Transverse colon (tissue), 4 donors: ENCODE measurements around the gene TLCD3A. TPM values are rescaled to one million over a fixed set of nuclear protein-coding genes. Genes with fewer than 3 reads are reported as not detected.

Experiments
- DNase-seq: peaks from one replicate; pipeline ENCODE4 v3.0.0-alpha.2; 2019
- H3K27ac ChIP-seq, 4 donors: fragments of 200-600 bp; sonication (generic); 2 replicates each; pipeline ENCODE4 v1.5.1; 2016 to 2018; ENCODE audit warnings: inconsistent platforms in 4 of 4
- H3K27me3 ChIP-seq: fragments of 200-600 bp; sonication (generic); 2 replicates; pipeline ENCODE4 v1.5.1; 2017; ENCODE audit warnings: inconsistent platforms
- H3K36me3 ChIP-seq, 4 donors: fragments of 200-600 bp; sonication (generic); 2 replicates each; pipeline ENCODE4 v1.5.1; 2017 to 2019; ENCODE audit warnings: inconsistent platforms in 4 of 4
- H3K4me1 ChIP-seq, 4 donors: fragments of 200-600 bp; sonication (generic); 2 replicates each; pipeline ENCODE4 v1.5.1; 2017 to 2020; ENCODE audit warnings: inconsistent platforms in 4 of 4
- H3K4me3 ChIP-seq, 4 donors: fragments of 200-600 bp; sonication (generic); 1 replicate in 1 of 4; 2 replicates in 3 of 4; pipeline versions ENCODE4 v1.5.1 to v1.6.1; 2017 to 2019; ENCODE audit warnings: inconsistent platforms in 4 of 4
- H3K9me3 ChIP-seq, 2 donors: fragments of 200-600 bp; sonication (generic); 2 replicates each; pipeline ENCODE4 v1.5.1; 2017 to 2019; ENCODE audit warnings: inconsistent platforms in 2 of 2
- CTCF ChIP-seq, 5 experiments: fragments of 200-600 bp in 3 of 5; fragments of 450-650 bp in 2 of 5; sonication (generic) in 3 of 5; IDR thresholded peaks; 1 replicate in 2 of 5; 2 replicates in 3 of 5; pipeline ENCODE4 v1.5.1; 2016 to 2017; ENCODE audit warnings: antibody characterized with exemption in 5 of 5, inconsistent platforms in 3 of 5, mild to moderate bottlenecking in 2 of 5, moderate library complexity in 1 of 5
- EP300 ChIP-seq: sonication (generic); formaldehyde crosslinking; IDR thresholded peaks from one replicate; pipeline ENCODE4 v1.6.1; 2017; ENCODE audit warnings: antibody characterized with exemption, low read depth
- POLR2A ChIP-seq: fragments of 450-650 bp; IDR thresholded peaks from one replicate; pipeline ENCODE4 v1.6.1; 2016; ENCODE audit warnings: antibody characterized with exemption, mild to moderate bottlenecking, moderate library complexity
- POLR2AphosphoS5 ChIP-seq, 3 donors: sonication (generic); formaldehyde crosslinking; IDR thresholded peaks; one replicate each; pipeline ENCODE4 v1.6.1; 2016; ENCODE audit warnings: antibody characterized with exemption in 3 of 3
- WGBS, 2 donors: methylation state at CpG; one replicate each; pipeline ENCODE4 v1.1.5; 2018; ENCODE audit warnings: low coverage in 1 of 2; 5-methylcytosine and 5-hydroxymethylcytosine counted together
- in situ Hi-C, 4 donors: fragments of 200-750 bp; cut with MboI; loops; one replicate each; pipeline versions ENCODE4 v1.15.0 to v1.15.1; 2017; ENCODE audit warnings: low sequenced_read_pairs in 3 of 4, low pct_ligation_motif_present in 1 of 4, low pct_unique_long_range_greater_than_20kb in 1 of 4
- intact Hi-C: fragments of 100-400 bp; cut with DNase I; formaldehyde crosslinking; loops from one replicate; pipeline ENCODE4 v1.15.1; 2023; ENCODE audit warnings: low total_unique reads
- total RNA-seq, 4 donors: library from RNA; depleted of rRNA; stranded (reverse); fragments of >200 nt; gene quantifications; one replicate each; pipeline ENCODE4 v1.1.0, GENCODE V29; 2016

Gene TLCD3A
- total RNA-seq, 4 donors from 2014 or later: 3.2 to 6.4 (median 4.1) TPM

- no peak for DNase-seq
- WGBS, 2 donors: 62% methylated on average over 12 of the region's 12 CpGs; no CpG with 5 or more reads in 1 of the 2 donors
- H3K27ac ChIP-seq: peak overlapping the region in 2 of 4 donors; percentile 47 to 49
- in situ Hi-C loops (no loop called here), intact Hi-C loops (no loop called here)
- no peaks in the 10 kb centered on the region for H3K36me3 ChIP-seq
- H3K9me3 ChIP-seq: no peaks in the 10 kb centered on the region
- no peaks in the 10 kb centered on the region for H3K27me3 ChIP-seq
- H3K4me1 ChIP-seq: peaks cover 0 to 11% (median under 1%) of the 10 kb centered on the region in 4 donors
- no peak overlapping the region for H3K4me3 ChIP-seq
- TF ChIP-seq CTCF (IDR thresholded peaks at IDR 0.05): no peak
- TF ChIP-seq POLR2AphosphoS5 (IDR thresholded peaks at IDR 0.05): no peak
- TF ChIP-seq POLR2A: no peak
- TF ChIP-seq EP300: no peak
Observed at GRCh38 chr17:725746-726145, 6.7 kb upstream of the TLCD3A start.

- H3K9me3 ChIP-seq: no peaks in the 10 kb centered on the region
- peak overlapping the region in 2 of 4 donors; percentile 47 to 49 for H3K27ac ChIP-seq
- H3K27me3 ChIP-seq: no peaks in the 10 kb centered on the region
- intact Hi-C loops (no loop called here), in situ Hi-C loops (no loop called here)
- WGBS, 2 donors: 40 to 61% methylated on average over 2 to 20 of the region's 20 CpGs
- no peaks in the 10 kb centered on the region for H3K36me3 ChIP-seq
- DNase-seq: peak; percentile 42
- no peak for TF ChIP-seq EP300
- TF ChIP-seq POLR2A: no peak
- no peak for TF ChIP-seq CTCF (IDR thresholded peaks at IDR 0.05)
- TF ChIP-seq POLR2AphosphoS5 (IDR thresholded peaks at IDR 0.05): no peak
- peaks cover 0 to 16% (median 5%) of the 10 kb centered on the region in 4 donors for H3K4me1 ChIP-seq
- no peak overlapping the region for H3K4me3 ChIP-seq
Observed at GRCh38 chr17:726271-726919, 6.0 kb upstream of the TLCD3A start.

GRCh38 chr17:728911-729310 is 3.5 kb upstream of the TLCD3A start:
- no peak for TF ChIP-seq CTCF (IDR thresholded peaks at IDR 0.05)
- TF ChIP-seq POLR2AphosphoS5 (IDR thresholded peaks at IDR 0.05): no peak
- no peak for TF ChIP-seq POLR2A
- TF ChIP-seq EP300: no peak
- 82% methylated on average over 5 of the region's 5 CpGs; no CpG with 5 or more reads in 1 of the 2 donors for WGBS, 2 donors
- no peak for DNase-seq
- Histone ChIP-seq H3K4me1 (peaks cover 3 to 30% (median 15%) of the 10 kb centered on the region in 4 donors), H3K4me3 (no peak overlapping the region), H3K36me3 (no peaks in the 10 kb centered on the region), H3K27ac (no peak overlapping the region), H3K9me3 (no peaks in the 10 kb centered on the region), H3K27me3 (no peaks in the 10 kb centered on the region)
- intact Hi-C loops (no loop called here), in situ Hi-C loops (no loop called here)

GRCh38 chr17:731644-732066 is 741 bp upstream of the TLCD3A start:
- no peaks in the 10 kb centered on the region for H3K27me3 ChIP-seq
- no peaks in the 10 kb centered on the region for H3K9me3 ChIP-seq
- H3K36me3 ChIP-seq: no peaks in the 10 kb centered on the region
- H3K4me3 ChIP-seq: peak overlapping the region; percentile 56 to 89 (median 69)
- peaks cover 3 to 22% (median 14%) of the 10 kb centered on the region in 4 donors for H3K4me1 ChIP-seq
- in situ Hi-C loops: no loop called here
- 4% methylated on average over 26 of the region's 26 CpGs; no CpG with 5 or more reads in 1 of the 2 donors for WGBS, 2 donors
- no peak for DNase-seq
- intact Hi-C loops: no loop called here
- TF ChIP-seq POLR2AphosphoS5 (IDR thresholded peaks at IDR 0.05) (no peak), CTCF (IDR thresholded peaks at IDR 0.05) (peak in 1 of 5 experiments; percentile 16)
- H3K27ac ChIP-seq: peak overlapping the region; percentile 86 to 89 (median 88)
